Peyer's patch (tissue), 4 donors: ENCODE measurements around the gene LBX2. TPM values are rescaled to one million over a fixed set of nuclear protein-coding genes. Genes with fewer than 3 reads are reported as not detected.

Experiments used
- DNase-seq, 3 donors: peaks; one replicate each; pipeline ENCODE4 v3.0.0-alpha.2; 2017 to 2019
- H3K27ac ChIP-seq, 4 donors: fragments of 200-600 bp; sonication (generic); one replicate each; pipeline ENCODE4 v1.5.1; 2016 to 2019
- H3K27me3 ChIP-seq, 2 donors: fragments of 200-600 bp; sonication (generic); one replicate each; pipeline ENCODE4 v1.5.1; 2019
- H3K36me3 ChIP-seq, 3 donors: fragments of 200-600 bp; sonication (generic); one replicate each; pipeline ENCODE4 v1.5.1; 2016 to 2019
- H3K4me1 ChIP-seq, 4 donors: fragments of 200-600 bp; sonication (generic); one replicate each; pipeline ENCODE4 v1.5.1; 2016 to 2019
- H3K4me3 ChIP-seq, 4 donors: fragments of 200-600 bp; sonication (generic); 1 replicate in 3 of 4; 2 replicates in 1 of 4; pipeline ENCODE4 v1.5.1; 2016 to 2019; ENCODE audit warnings: mild to moderate bottlenecking in 1 of 4
- H3K9me3 ChIP-seq, 4 donors: fragments of 200-600 bp; sonication (generic); one replicate each; pipeline ENCODE4 v1.5.1; 2016 to 2019; ENCODE audit warnings: mild to moderate bottlenecking in 1 of 4
- CTCF ChIP-seq, 6 experiments: fragments of 450-650 bp in 4 of 6; fragments of 200-600 bp in 2 of 6; sonication (generic) in 1 of 6; IDR thresholded peaks; one replicate each; pipeline ENCODE4 v1.5.1; 2017 to 2019; ENCODE audit warnings: antibody characterized with exemption in 6 of 6, mild to moderate bottlenecking in 3 of 6, moderate library complexity in 1 of 6
- POLR2A ChIP-seq, 2 donors: fragments of 450-650 bp; IDR thresholded peaks; one replicate each; pipeline ENCODE4 v1.5.1; 2017; ENCODE audit warnings: antibody characterized with exemption in 2 of 2, mild to moderate bottlenecking in 2 of 2, moderate library complexity in 2 of 2
- total RNA-seq, 4 donors: library from RNA; depleted of rRNA; stranded (reverse); fragments of >200 nt; gene quantifications; one replicate each; pipeline ENCODE4 v1.1.0, GENCODE V29; 2016

The LBX2 gene
- total RNA-seq, 4 donors from 2014 or later: 2.8 to 6.9 (median 6.8) TPM; not detected in 1

GRCh38 chr2:74528600-74529356, 29.4 kb upstream of the LBX2 start:
- DNase-seq: peak in 1 of 3 donors; percentile 40
- peaks cover 0 to 30% (median 0%) of the 10 kb centered on the region in 3 donors for H3K36me3 ChIP-seq
- no peaks in the 10 kb centered on the region for H3K9me3 ChIP-seq
- no peaks in the 10 kb centered on the region for H3K27me3 ChIP-seq
- TF ChIP-seq CTCF (IDR thresholded peaks at IDR 0.05) (no peak), POLR2A (IDR thresholded peaks at IDR 0.05) (no peak)
- peak overlapping the region; percentile 77 to 94 (median 92) for H3K27ac ChIP-seq
- H3K4me1 ChIP-seq: peaks cover 0 to 22% (median 11%) of the 10 kb centered on the region in 4 donors
- peak overlapping the region; percentile 58 to 92 (median 76) for H3K4me3 ChIP-seq

- no peak for DNase-seq
- peaks cover 0 to 20% (median 0%) of the 10 kb centered on the region in 3 donors for H3K36me3 ChIP-seq
Observed at GRCh38 chr2:74527741-74528140, 28.3 kb upstream of the LBX2 start.

GRCh38 chr2:74526649-74527230, 27.3 kb upstream of the LBX2 start:
- no peaks in the 10 kb centered on the region for H3K9me3 ChIP-seq
- H3K4me3 ChIP-seq: no peak overlapping the region
- H3K27ac ChIP-seq: no peak overlapping the region
- no peak for TF ChIP-seq CTCF (IDR thresholded peaks at IDR 0.05)
- TF ChIP-seq POLR2A (IDR thresholded peaks at IDR 0.05): no peak
- H3K36me3 ChIP-seq: peaks cover 0 to 19% (median 0%) of the 10 kb centered on the region in 3 donors
- DNase-seq: no peak
- no peaks in the 10 kb centered on the region for H3K27me3 ChIP-seq
- H3K4me1 ChIP-seq: peaks cover 0 to 22% (median 11%) of the 10 kb centered on the region in 4 donors

More at GRCh38 chr2:74527741-74528140, 28.3 kb upstream of the LBX2 start:
- peaks cover 0 to 22% (median 11%) of the 10 kb centered on the region in 4 donors for H3K4me1 ChIP-seq
- H3K27ac ChIP-seq: no peak overlapping the region
- no peak overlapping the region for H3K4me3 ChIP-seq
- TF ChIP-seq CTCF (IDR thresholded peaks at IDR 0.05) (no peak), POLR2A (IDR thresholded peaks at IDR 0.05) (no peak)
- no peaks in the 10 kb centered on the region for H3K27me3 ChIP-seq
- H3K9me3 ChIP-seq: no peaks in the 10 kb centered on the region

- DNase-seq: peak in 2 of 3 donors; percentile 35 to 82
- Histone ChIP-seq H3K4me3 (peak within 1 kb of the TSS in 3 of 4 donors; percentile 17 to 55 (median 43)), H3K9me3 (no peaks in the 10 kb centered on the region), H3K36me3 (peaks cover 0 to 19% (median 0%) of the 10 kb centered on the region in 3 donors), H3K27ac (peak within 1 kb of the TSS in 3 of 4 donors; percentile 55 to 69 (median 64)), H3K27me3 (no peaks in the 10 kb centered on the region), H3K4me1 (peaks cover 0 to 16% (median 9%) of the 10 kb centered on the region in 4 donors)
- TF ChIP-seq POLR2A (IDR thresholded peaks at IDR 0.05) (peak; percentile 68 to 88), CTCF (IDR thresholded peaks at IDR 0.05) (no peak)
Observed at GRCh38 chr2:74525717-74526648, 26.6 kb upstream of the LBX2 start, which contains the start of gene DQX1. Gene DQX1, minus strand, starts transcription at chr2:74526231. Its CDS starts 502 bp downstream, at chr2:74525729.
